Vagina (tissue), 2 donors: Measurements from ENCODE around the gene TMTC2. TPM values are rescaled to one million over a fixed set of nuclear protein-coding genes. Genes with fewer than 3 reads are reported as not detected.

ENCODE experiments used
- DNase-seq, 2 donors: peaks; one replicate each; pipeline ENCODE4 v3.0.0-alpha.2; 2017; ENCODE audit errors: extremely low spot score in 2 of 2
- H3K27ac ChIP-seq: fragments of 200-600 bp; sonication (generic); one replicate; pipeline ENCODE4 v1.5.1; 2019
- H3K27me3 ChIP-seq: fragments of 200-600 bp; sonication (generic); one replicate; pipeline ENCODE4 v1.5.1; 2019
- H3K36me3 ChIP-seq, 2 donors: fragments of 200-600 bp; sonication (generic); one replicate each; pipeline ENCODE4 v1.5.1; 2017 to 2019
- H3K4me1 ChIP-seq: fragments of 200-600 bp; sonication (generic); one replicate; pipeline ENCODE4 v1.5.1; 2019
- H3K4me3 ChIP-seq, 2 donors: fragments of 200-600 bp; sonication (generic); 1 replicate in 1 of 2; 2 replicates in 1 of 2; pipeline ENCODE4 v1.5.1; 2016 to 2019
- H3K9me3 ChIP-seq: fragments of 200-600 bp; sonication (generic); one replicate; pipeline ENCODE4 v1.5.1; 2019
- POLR2A ChIP-seq, 2 donors: fragments of 450-650 bp; IDR thresholded peaks; one replicate each; pipeline ENCODE4 v1.6.1; 2017; ENCODE audit warnings: antibody characterized with exemption in 2 of 2, mild to moderate bottlenecking in 2 of 2, moderate library complexity in 2 of 2
- POLR2AphosphoS5 ChIP-seq, 2 donors: sonication (generic); formaldehyde crosslinking; IDR thresholded peaks; one replicate each; pipeline ENCODE4 v1.9.0; 2017; ENCODE audit warnings: antibody characterized with exemption in 2 of 2, mild to moderate bottlenecking in 2 of 2, low read depth in 1 of 2; ENCODE audit not compliant: insufficient read depth in 1 of 2
- intact Hi-C: fragments of 100-400 bp; cut with DNase I; formaldehyde crosslinking; loops from one replicate; pipeline ENCODE4 v1.15.1; 2023
- total RNA-seq: library from RNA; depleted of rRNA; stranded (reverse); fragments of >200 nt; gene quantifications from one replicate; pipeline ENCODE4 v1.2.3, GENCODE V29; 2016
- TF ChIP-seq, protein P1 (sequence below), 3 experiments: fragments of 450-650 bp in 2 of 3; fragments of 200-600 bp in 1 of 3; sonication (generic) in 1 of 3; IDR thresholded peaks; one replicate each; pipeline ENCODE4 v1.5.1; 2017 to 2019; ENCODE audit warnings: antibody characterized with exemption in 3 of 3, mild to moderate bottlenecking in 2 of 3, moderate library complexity in 2 of 3

Gene TMTC2
- total RNA-seq, 1 donor from 2014 or later = 15.5 TPM

- intact Hi-C loops = no loop called here
- Histone ChIP-seq H3K27me3 (no peaks in the 10 kb centered on the region), H3K27ac (no peak overlapping the region), H3K4me1 (no peaks in the 10 kb centered on the region), H3K9me3 (no peaks in the 10 kb centered on the region), H3K4me3 (no peak overlapping the region), H3K36me3 (no peaks in the 10 kb centered on the region)
- TF ChIP-seq, protein P1, sequence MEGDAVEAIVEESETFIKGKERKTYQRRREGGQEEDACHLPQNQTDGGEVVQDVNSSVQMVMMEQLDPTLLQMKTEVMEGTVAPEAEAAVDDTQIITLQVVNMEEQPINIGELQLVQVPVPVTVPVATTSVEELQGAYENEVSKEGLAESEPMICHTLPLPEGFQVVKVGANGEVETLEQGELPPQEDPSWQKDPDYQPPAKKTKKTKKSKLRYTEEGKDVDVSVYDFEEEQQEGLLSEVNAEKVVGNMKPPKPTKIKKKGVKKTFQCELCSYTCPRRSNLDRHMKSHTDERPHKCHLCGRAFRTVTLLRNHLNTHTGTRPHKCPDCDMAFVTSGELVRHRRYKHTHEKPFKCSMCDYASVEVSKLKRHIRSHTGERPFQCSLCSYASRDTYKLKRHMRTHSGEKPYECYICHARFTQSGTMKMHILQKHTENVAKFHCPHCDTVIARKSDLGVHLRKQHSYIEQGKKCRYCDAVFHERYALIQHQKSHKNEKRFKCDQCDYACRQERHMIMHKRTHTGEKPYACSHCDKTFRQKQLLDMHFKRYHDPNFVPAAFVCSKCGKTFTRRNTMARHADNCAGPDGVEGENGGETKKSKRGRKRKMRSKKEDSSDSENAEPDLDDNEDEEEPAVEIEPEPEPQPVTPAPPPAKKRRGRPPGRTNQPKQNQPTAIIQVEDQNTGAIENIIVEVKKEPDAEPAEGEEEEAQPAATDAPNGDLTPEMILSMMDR (IDR thresholded peaks at IDR 0.05) = no peak
- TF ChIP-seq POLR2A (IDR thresholded peaks at IDR 0.05) (no peak), POLR2AphosphoS5 (IDR thresholded peaks at IDR 0.05; ENCODE audit: insufficient read depth in 1 of 2, low read depth in 1 of 2) (no peak)
- no peak for DNase-seq
These were observed 44.3 kb downstream of the TMTC2 start for GRCh38 chr12:82730953-82731459.

- peak overlapping the region; percentile 45 for H3K27ac ChIP-seq
- H3K4me3 ChIP-seq = no peak overlapping the region
- H3K4me1 ChIP-seq = peaks cover 10% of the 10 kb centered on the region
- H3K27me3 ChIP-seq = no peaks in the 10 kb centered on the region
- no peaks in the 10 kb centered on the region for H3K9me3 ChIP-seq
- H3K36me3 ChIP-seq = no peaks in the 10 kb centered on the region
- TF ChIP-seq, protein P1 (IDR thresholded peaks at IDR 0.05) = no peak
- TF ChIP-seq POLR2AphosphoS5 (IDR thresholded peaks at IDR 0.05; ENCODE audit: insufficient read depth in 1 of 2, low read depth in 1 of 2) = no peak
- TF ChIP-seq POLR2A (IDR thresholded peaks at IDR 0.05) = no peak
- no peak for DNase-seq
- intact Hi-C loops = no loop called here
These were observed 53.7 kb downstream of the TMTC2 start for GRCh38 chr12:82740129-82741000.

- TF ChIP-seq POLR2AphosphoS5 (IDR thresholded peaks at IDR 0.05; ENCODE audit: insufficient read depth in 1 of 2, low read depth in 1 of 2) (no peak), POLR2A (IDR thresholded peaks at IDR 0.05) (no peak)
- TF ChIP-seq, protein P1 (IDR thresholded peaks at IDR 0.05) = no peak
- no peak overlapping the region for H3K4me3 ChIP-seq
- H3K27me3 ChIP-seq = no peaks in the 10 kb centered on the region
- intact Hi-C loops = no loop called here
- no peak for DNase-seq
- peaks cover 15% of the 10 kb centered on the region for H3K4me1 ChIP-seq
- H3K27ac ChIP-seq = no peak overlapping the region
- H3K9me3 ChIP-seq = no peaks in the 10 kb centered on the region
- H3K36me3 ChIP-seq = no peaks in the 10 kb centered on the region
These were observed 58.5 kb downstream of the TMTC2 start for GRCh38 chr12:82745063-82745674.

- no peak for DNase-seq
- H3K36me3 ChIP-seq = no peaks in the 10 kb centered on the region
- no peak overlapping the region for H3K4me3 ChIP-seq
- intact Hi-C loops = no loop called here
- no peaks in the 10 kb centered on the region for H3K27me3 ChIP-seq
- TF ChIP-seq POLR2A (IDR thresholded peaks at IDR 0.05) (no peak), POLR2AphosphoS5 (IDR thresholded peaks at IDR 0.05; ENCODE audit: insufficient read depth in 1 of 2, low read depth in 1 of 2) (no peak)
- TF ChIP-seq, protein P1 (IDR thresholded peaks at IDR 0.05) = no peak
- H3K4me1 ChIP-seq = peaks cover 8% of the 10 kb centered on the region
- no peak overlapping the region for H3K27ac ChIP-seq
- H3K9me3 ChIP-seq = no peaks in the 10 kb centered on the region
These were observed 59.1 kb downstream of the TMTC2 start for GRCh38 chr12:82745807-82746206.
